ENCODE results near the gene SNTB2. TPM values are rescaled to one million over a fixed set of nuclear protein-coding genes. Genes with fewer than 3 reads are reported as not detected.

SNTB2 gene
- total and polyA plus RNA-seq, 10 of the 15 experiments (the other 5 are each of a cell fraction or from before 2014, with no cell fraction given), result 1.2 to 15.7 (median 5.0) TPM

DNA sequence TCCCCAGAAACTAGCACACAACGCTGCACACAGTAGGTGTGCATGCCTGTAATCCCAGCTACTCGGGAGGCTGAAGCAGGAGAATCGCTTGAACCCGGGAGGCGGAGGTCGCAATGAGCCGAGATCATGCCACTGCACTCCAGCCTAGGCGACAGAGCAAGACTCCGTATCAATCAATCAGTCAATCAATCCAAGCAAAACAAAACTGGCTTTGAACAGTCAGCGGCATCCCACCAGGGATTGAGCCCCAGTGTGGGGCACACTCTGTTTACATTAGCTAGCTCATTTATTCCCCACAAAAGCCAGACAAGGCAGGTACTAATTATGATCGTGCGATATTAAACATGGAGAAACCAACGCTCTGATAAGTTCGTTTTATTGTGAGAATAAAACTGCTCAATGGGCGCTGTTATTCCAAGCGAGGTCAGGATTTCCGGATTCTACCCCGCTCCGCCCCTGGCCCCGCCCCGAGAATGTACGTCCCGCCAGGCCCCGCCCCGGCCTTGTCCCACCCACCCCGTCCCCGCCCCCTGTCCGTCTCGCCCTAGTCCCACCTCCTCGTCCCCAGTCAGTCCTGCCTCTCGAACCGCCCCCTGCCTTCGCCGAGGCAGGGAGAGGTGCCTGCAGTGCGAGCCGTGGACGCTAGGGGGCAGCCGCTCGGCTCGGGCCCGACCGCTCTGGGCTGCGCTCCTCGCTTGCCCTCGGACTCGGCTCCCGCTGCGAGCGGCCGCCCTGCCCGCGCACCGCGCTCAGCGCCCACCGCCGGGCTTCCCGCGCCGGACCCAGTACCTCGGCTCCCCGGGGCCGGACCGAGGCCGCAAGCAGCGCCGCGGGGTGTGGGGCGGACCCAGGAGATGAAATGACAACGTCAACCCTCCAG is 123.9 kb downstream of the SNTB2 start, which contains the start of gene VPS4A (continued):
- TF ChIP-seq PAX5 (IDR thresholded peaks at IDR 0.05; ENCODE audit: borderline replicate concordance, low read depth, low read length) (no peak), STAT1 (conservative IDR thresholded peaks at IDR 0.05) (peak; percentile 92), EGR1 (IDR thresholded peaks at IDR 0.05; ENCODE audit: borderline replicate concordance in 1 of 2, low read depth in 2 of 2, low read length in 2 of 2) (peak in 1 of 2 experiments; percentile 54; a peak in 2 of 3 replicates), ZNF274 (IDR thresholded peaks at IDR 0.05; ENCODE audit: insufficient read depth, insufficient read length) (no peak), RELA (IDR thresholded peaks at IDR 0.05; ENCODE audit: borderline replicate concordance, partially characterized antibody) (peak; percentile 49), ELK1 (IDR thresholded peaks at IDR 0.05; ENCODE audit: low read depth, low read length) (peak; percentile 56; the same call in 1 of the 2 replicates), SP1 (IDR thresholded peaks at IDR 0.05; ENCODE audit: low read depth, low read length) (peak; percentile 67), NR2C1 (IDR thresholded peaks at IDR 0.05) (peak; percentile 54), MEF2B (IDR thresholded peaks at IDR 0.05; ENCODE audit: partially characterized antibody, poor library complexity, severe bottlenecking) (no peak), RB1 (IDR thresholded peaks at IDR 0.05; ENCODE audit: borderline replicate concordance) (peak; percentile 94; the same call in 1 of the 2 replicates), HDAC6 (IDR thresholded peaks at IDR 0.05; ENCODE audit: unreplicated experiment) (peak; percentile 30), HCFC1 (IDR thresholded peaks at IDR 0.05; ENCODE audit: low read length) (peak; percentile 58), SRF (IDR thresholded peaks at IDR 0.05; ENCODE audit: low read depth in 2 of 2, low read length in 2 of 2) (0 out of 4 replicates have a peak, but pooled peaks of 1 of the 2 experiments have one; percentile 5), MYC (IDR thresholded peaks at IDR 0.05; ENCODE audit: insufficient read depth, insufficient read length, insufficient replicate concordance, low read length, severe bottlenecking) (no peak), KDM1A (IDR thresholded peaks at IDR 0.05; ENCODE audit: borderline replicate concordance) (no peak), BCLAF1 (IDR thresholded peaks at IDR 0.05) (0 out of 2 replicates have a peak, but pooled peaks have one; percentile 51), TARDBP (IDR thresholded peaks at IDR 0.05; ENCODE audit: borderline replicate concordance) (no peak), BRCA1 (IDR thresholded peaks at IDR 0.05; ENCODE audit: low read depth, low read length) (0 out of 2 replicates have a peak, but pooled peaks have one; percentile 18), MTA3 (IDR thresholded peaks at IDR 0.05; ENCODE audit: borderline replicate concordance, low read length) (no peak), MTA2 (IDR thresholded peaks at IDR 0.05; ENCODE audit: low read depth) (peak; percentile 9; the same call in 1 of the 2 replicates), ZNF217 (IDR thresholded peaks at IDR 0.05) (peak; percentile 70; the same call in 1 of the 2 replicates), BCL3 (IDR thresholded peaks at IDR 0.05; ENCODE audit: borderline replicate concordance, insufficient read depth, low read depth, low read length, poor library complexity, severe bottlenecking) (no peak)
